Psoas muscle (tissue), 8 donors: ENCODE measurements around the gene RAD51B. TPM values are rescaled to one million over a fixed set of nuclear protein-coding genes. Genes with fewer than 3 reads are reported as not detected.

Experiments used
- ATAC-seq, 4 donors: fragments of 200-7000 bp; cut with Tn5 transposase; one replicate each; pipeline ENCODE4 v1.9.1; 2020; ENCODE audit warnings: moderate library complexity in 3 of 4, mild to moderate bottlenecking in 2 of 4
- DNase-seq, 2 donors: peaks; one replicate each; pipeline ENCODE4 v3.0.0-alpha.2; 2020
- H3K27ac ChIP-seq: fragments of 200-600 bp; one replicate; pipeline ENCODE4 v1.8.0; 2022
- H3K27me3 ChIP-seq, 3 donors: fragments of 200-600 bp in 1 of 3; one replicate each; pipeline versions ENCODE4 v1.6.1 to v1.8.0; 2013 to 2022; ENCODE audit warnings: low read length in 2 of 3, mild to moderate bottlenecking in 2 of 3, moderate library complexity in 1 of 3; ENCODE audit not compliant: insufficient read depth in 3 of 3
- H3K36me3 ChIP-seq, 2 donors: fragments of 200-600 bp in 1 of 2; one replicate each; pipeline versions ENCODE4 v1.6.1 to v1.8.0; 2013 to 2022; ENCODE audit warnings: low read depth in 1 of 2, mild to moderate bottlenecking in 1 of 2, moderate library complexity in 1 of 2; ENCODE audit not compliant: insufficient read depth in 1 of 2
- H3K4me1 ChIP-seq: fragments of 200-600 bp; one replicate; pipeline ENCODE4 v1.8.0; 2022
- H3K4me3 ChIP-seq: fragments of 200-600 bp; one replicate; pipeline ENCODE4 v1.8.0; 2022; ENCODE audit warnings: mild to moderate bottlenecking
- H3K9me3 ChIP-seq: fragments of 200-600 bp; one replicate; pipeline ENCODE4 v1.8.0; 2022
- WGBS, 3 donors: extraction: QIAGEN DNeasy Blood & Tissue Kit; methylation state at CpG; one replicate each; pipeline versions ENCODE4 v1.1.6 to v1.1.7; 2013; 5-methylcytosine and 5-hydroxymethylcytosine counted together
- intact Hi-C, 2 donors: fragments of 100-400 bp; cut with DNase I; formaldehyde crosslinking; loops; one replicate each; pipeline versions ENCODE4 v1.11.0 to v1.14.2; 2022
- polyA plus RNA-seq, 3 donors: library from polyadenylated mRNA; stranded (reverse); fragments of 200-250 nt; gene quantifications; one replicate each; pipeline ENCODE4 v1.2.3, GENCODE V29; 2013
- total RNA-seq, 4 donors: library from RNA; stranded (reverse); fragmentation: NEBNext Ultra II Directional in 2 of 4; extraction: Animal tissue kit (Norgen Biotek cat#: 25700) in 2 of 4; gene quantifications; one replicate each; pipeline versions ENCODE4 v1.2.1 to v1.2.4, GENCODE V29; 2021 to 2023
- TF ChIP-seq, protein P1 (sequence below): fragments of 200-600 bp; IDR thresholded peaks from one replicate; pipeline ENCODE4 v1.8.0; 2022; ENCODE audit warnings: antibody characterized with exemption
- donor health status: healthy with polysubstance abuse.
- donor health status: DM: no; HTN: no; CAD: no; lungs with moderate emphysema.
- donor health status: Bipolar disorder and iron deficiency.
- donor health status: healthy.
- donor health status: DM: yes; HTN: yes; CAD: no.
- donor health status: DM: no; HTN: no; CAD: no.
- donor health status: DM: no; HTN: no; CAD: no.
- donor health status: DM: yes; HTN: yes; CAD: no.

Gene RAD51B
- total and polyA plus RNA-seq, 7 donors = 0.60 to 7.2 (median 2.2) TPM

DNA sequence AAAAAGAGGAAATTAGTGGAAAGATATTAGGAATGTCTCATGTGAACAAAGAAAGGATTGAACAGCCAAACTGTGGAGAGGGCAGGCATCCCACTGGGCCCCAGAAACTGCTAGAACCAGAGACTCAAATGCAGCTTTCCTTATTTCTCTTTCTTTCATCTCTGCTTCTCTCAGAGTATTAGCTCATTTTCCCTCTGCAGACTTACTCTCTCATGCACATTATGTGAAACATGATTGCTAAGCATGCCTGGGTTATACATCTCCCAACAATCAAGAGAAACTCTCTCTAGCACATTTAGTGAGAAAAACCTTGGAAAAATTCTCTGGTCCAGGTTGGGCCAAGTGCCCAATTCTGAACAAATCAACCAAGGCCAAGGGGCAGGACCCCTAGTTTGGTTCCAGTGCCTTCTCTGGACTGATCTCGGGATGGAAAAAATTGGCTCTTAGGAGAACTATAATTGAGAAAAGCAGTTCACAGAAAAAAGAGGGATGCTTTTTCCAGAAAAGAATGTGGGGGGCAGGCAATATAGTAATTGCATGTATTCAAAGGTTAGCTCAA, 313.1 kb downstream of the RAD51B start:
- no peaks in the 10 kb centered on the region for H3K9me3 ChIP-seq
- H3K36me3 ChIP-seq = no peaks in the 10 kb centered on the region
- TF ChIP-seq, protein P1, sequence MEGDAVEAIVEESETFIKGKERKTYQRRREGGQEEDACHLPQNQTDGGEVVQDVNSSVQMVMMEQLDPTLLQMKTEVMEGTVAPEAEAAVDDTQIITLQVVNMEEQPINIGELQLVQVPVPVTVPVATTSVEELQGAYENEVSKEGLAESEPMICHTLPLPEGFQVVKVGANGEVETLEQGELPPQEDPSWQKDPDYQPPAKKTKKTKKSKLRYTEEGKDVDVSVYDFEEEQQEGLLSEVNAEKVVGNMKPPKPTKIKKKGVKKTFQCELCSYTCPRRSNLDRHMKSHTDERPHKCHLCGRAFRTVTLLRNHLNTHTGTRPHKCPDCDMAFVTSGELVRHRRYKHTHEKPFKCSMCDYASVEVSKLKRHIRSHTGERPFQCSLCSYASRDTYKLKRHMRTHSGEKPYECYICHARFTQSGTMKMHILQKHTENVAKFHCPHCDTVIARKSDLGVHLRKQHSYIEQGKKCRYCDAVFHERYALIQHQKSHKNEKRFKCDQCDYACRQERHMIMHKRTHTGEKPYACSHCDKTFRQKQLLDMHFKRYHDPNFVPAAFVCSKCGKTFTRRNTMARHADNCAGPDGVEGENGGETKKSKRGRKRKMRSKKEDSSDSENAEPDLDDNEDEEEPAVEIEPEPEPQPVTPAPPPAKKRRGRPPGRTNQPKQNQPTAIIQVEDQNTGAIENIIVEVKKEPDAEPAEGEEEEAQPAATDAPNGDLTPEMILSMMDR = no peak
- intact Hi-C loops = no loop called here
- WGBS, 3 donors = 57 to 78% (median 62%) methylated on average over 1 of the region's 1 CpG
- DNase-seq = no peak
- peaks cover 3% of the 10 kb centered on the region for H3K4me1 ChIP-seq
- no peak overlapping the region for H3K27ac ChIP-seq
- ATAC-seq = no peak
- no peak overlapping the region for H3K4me3 ChIP-seq
- no peaks in the 10 kb centered on the region for H3K27me3 ChIP-seq

DNA sequence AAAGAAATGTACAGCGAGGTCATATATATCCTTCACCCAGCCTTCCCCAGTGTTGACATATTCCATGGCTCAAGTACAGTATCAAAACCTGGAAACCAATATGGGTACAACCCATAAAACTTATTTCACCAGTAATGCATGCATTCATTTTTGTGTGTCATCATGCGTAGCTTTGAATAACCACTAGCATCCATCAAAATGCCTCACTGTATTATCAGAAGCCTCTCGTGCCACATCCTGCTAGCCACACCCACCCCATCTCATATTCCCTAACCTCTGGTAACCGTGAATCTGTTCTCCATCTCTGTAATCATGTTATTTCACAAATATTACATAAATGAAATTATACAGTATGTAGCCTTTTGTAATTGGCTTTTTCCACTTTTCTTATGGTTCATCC, 314.3 kb downstream of the RAD51B start:
- Histone ChIP-seq H3K27ac (no peak overlapping the region), H3K27me3 (no peaks in the 10 kb centered on the region), H3K4me3 (no peak overlapping the region), H3K36me3 (no peaks in the 10 kb centered on the region), H3K4me1 (peaks cover 15% of the 10 kb centered on the region), H3K9me3 (no peaks in the 10 kb centered on the region)
- intact Hi-C loops = no loop called here
- ATAC-seq (no peak), DNase-seq (no peak)
- 87 to 93% (median 89%) methylated on average over 4 of the region's 4 CpGs for WGBS, 3 donors
- TF ChIP-seq, protein P1 = no peak

DNA sequence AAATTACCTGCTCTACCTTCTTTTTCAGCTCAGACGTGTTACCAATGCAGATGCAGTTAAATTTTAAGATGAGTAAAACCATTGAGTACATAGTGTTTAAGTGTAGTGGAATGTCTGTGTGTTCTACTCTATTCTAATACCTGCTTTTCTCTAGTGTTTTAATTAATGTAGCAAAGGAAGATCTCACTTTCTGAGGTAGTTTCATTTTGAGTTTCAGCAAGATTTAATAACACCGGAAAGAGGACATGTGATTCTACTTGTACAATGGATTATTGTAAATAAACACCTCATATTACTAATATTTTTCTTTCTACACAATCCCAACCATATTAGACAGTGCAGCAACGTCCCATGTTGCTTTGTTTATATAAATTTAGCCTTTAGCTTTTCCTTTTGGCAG, 315.4 kb downstream of the RAD51B start:
- TF ChIP-seq, protein P1 = no peak
- WGBS, 3 donors = 84 to 90% (median 88%) methylated on average over 3 of the region's 3 CpGs
- no peak for DNase-seq
- ATAC-seq = no peak
- H3K27me3 ChIP-seq = no peaks in the 10 kb centered on the region
- H3K36me3 ChIP-seq = no peaks in the 10 kb centered on the region
- no peak overlapping the region for H3K27ac ChIP-seq
- intact Hi-C loops = no loop called here
- H3K4me1 ChIP-seq = peaks cover 26% of the 10 kb centered on the region
- no peaks in the 10 kb centered on the region for H3K9me3 ChIP-seq
- no peak overlapping the region for H3K4me3 ChIP-seq

DNA sequence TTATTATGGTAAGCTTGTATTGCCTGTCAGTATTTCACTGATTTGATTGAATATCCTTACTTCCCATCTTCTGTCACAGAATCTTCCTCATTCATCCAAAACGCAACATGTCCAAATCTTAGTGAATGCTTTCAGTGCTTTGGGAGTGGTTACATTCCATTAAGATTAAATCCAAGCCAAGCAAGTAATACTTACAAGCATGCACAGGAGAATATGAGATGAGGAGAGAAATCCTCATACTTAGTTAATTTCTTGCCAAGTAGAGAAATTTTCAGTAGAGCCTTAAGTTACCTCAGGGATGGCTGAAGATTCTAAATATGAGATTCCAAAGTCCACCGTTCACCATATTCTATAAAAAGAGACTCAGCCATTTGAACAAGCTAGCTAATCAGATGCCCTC, 316.0 kb downstream of the RAD51B start:
- Histone ChIP-seq H3K27ac (no peak overlapping the region), H3K27me3 (no peaks in the 10 kb centered on the region), H3K4me3 (no peak overlapping the region), H3K4me1 (peaks cover 32% of the 10 kb centered on the region), H3K9me3 (no peaks in the 10 kb centered on the region), H3K36me3 (no peaks in the 10 kb centered on the region)
- 47 to 60% (median 56%) methylated on average over 2 of the region's 2 CpGs for WGBS, 3 donors
- intact Hi-C loops = no loop called here
- TF ChIP-seq, protein P1 = no peak
- ATAC-seq (no peak), DNase-seq (no peak)
